WTC11 (cell line): ENCODE measurements around the gene BPIFA2. TPM values are rescaled to one million over a fixed set of nuclear protein-coding genes. Genes with fewer than 3 reads are reported as not detected.

ENCODE experiments used
- ATAC-seq: fragments of 200-7000 bp; cut with Tn5 transposase; 2 replicates; pipeline ENCODE4 v1.10.0; 2021; ENCODE audit warnings: mild to moderate bottlenecking, moderate library complexity
- CTCF ChIA-PET: fragments of 300-600 bp; sonication (Branson Sonifier 250); formaldehyde crosslinking; loops from one replicate; lab custom pipeline; 2021; ENCODE audit warnings: antibody characterized with exemption; lab: Charles Lee
- POLR2A ChIA-PET: fragments of 350-600 bp; sonication (Branson Sonifier 250); formaldehyde crosslinking; loops from one replicate; lab custom pipeline; 2021; ENCODE audit warnings: antibody characterized with exemption; lab: Charles Lee
- DNase-seq: peaks from one replicate; pipeline ENCODE4 v3.0.0; 2021; ENCODE audit warnings: low spot score
- H3K27ac Mint-ChIP-seq: 2 replicates; pipeline ENCODE4 v1.8.0; 2021; ENCODE audit warnings: mixed read lengths
- H3K27me3 Mint-ChIP-seq: 2 replicates; pipeline ENCODE4 v1.8.0; 2021; ENCODE audit warnings: low read depth, mild to moderate bottlenecking, moderate library complexity, mixed read lengths
- H3K36me3 Mint-ChIP-seq: 2 replicates; pipeline ENCODE4 v1.8.0; 2021; ENCODE audit warnings: mixed read lengths
- H3K4me1 Mint-ChIP-seq: 2 replicates; pipeline ENCODE4 v1.8.0; 2022; ENCODE audit warnings: mixed read lengths
- H3K4me3 Mint-ChIP-seq: 2 replicates; pipeline ENCODE4 v1.8.0; 2021; ENCODE audit warnings: mild to moderate bottlenecking, moderate library complexity, mixed read lengths
- H3K9me3 Mint-ChIP-seq: 2 replicates; pipeline ENCODE4 v1.8.0; 2021; ENCODE audit warnings: mixed read lengths
- CBFB ChIP-seq: sonication (generic); formaldehyde crosslinking; IDR thresholded peaks from 2 replicates; pipeline ENCODE4 v1.8.1; 2022; ENCODE audit warnings: mild to moderate bottlenecking, low read depth, missing genetic modification reagents
- EMX1 ChIP-seq: fragments of 250-450 bp; sonication (Bioruptor Pico); IDR thresholded peaks from 2 replicates; pipeline ENCODE4 v1.8.0; 2021; ENCODE audit warnings: mild to moderate bottlenecking
- GABPB1 ChIP-seq: sonication (generic); formaldehyde crosslinking; IDR thresholded peaks from 2 replicates; pipeline ENCODE4 v1.8.1; 2023; ENCODE audit warnings: mild to moderate bottlenecking, missing genetic modification reagents
- IRF1 ChIP-seq: sonication (generic); formaldehyde crosslinking; IDR thresholded peaks from 2 replicates; pipeline ENCODE4 v1.8.0; 2023; ENCODE audit warnings: missing genetic modification reagents
- JAZF1 ChIP-seq: fragments of 250-450 bp; sonication (Bioruptor Pico); IDR thresholded peaks from 2 replicates; pipeline ENCODE4 v1.9.0; 2021; ENCODE audit warnings: moderate library complexity, mild to moderate bottlenecking, inconsistent platforms
- NR2C2 ChIP-seq: sonication (generic); formaldehyde crosslinking; IDR thresholded peaks from 2 replicates; pipeline ENCODE4 v1.8.0; 2022; ENCODE audit warnings: mild to moderate bottlenecking, missing genetic modification reagents
- PRDM15 ChIP-seq: sonication (generic); formaldehyde crosslinking; IDR thresholded peaks from 2 replicates; pipeline ENCODE4 v1.8.0; 2022; ENCODE audit warnings: missing genetic modification reagents
- TP53 ChIP-seq: sonication (generic); formaldehyde crosslinking; IDR thresholded peaks from 2 replicates; pipeline ENCODE4 v1.8.1; 2023; ENCODE audit warnings: mild to moderate bottlenecking, missing genetic modification reagents
- ZNF138 ChIP-seq: sonication (generic); formaldehyde crosslinking; conservative IDR thresholded peaks from 2 replicates; pipeline ENCODE4 v1.8.1; 2022; ENCODE audit warnings: mild to moderate bottlenecking, moderate library complexity, missing genetic modification reagents
- ZNF232 ChIP-seq: sonication (generic); formaldehyde crosslinking; IDR thresholded peaks from 2 replicates; pipeline ENCODE4 v1.8.0; 2022; ENCODE audit warnings: mild to moderate bottlenecking, missing genetic modification reagents
- ZNF423 ChIP-seq: fragments of 250-450 bp; sonication (Bioruptor Pico); IDR thresholded peaks from 2 replicates; pipeline ENCODE4 v2.1.2; 2022; ENCODE audit warnings: mild to moderate bottlenecking, moderate library complexity
- ZNF671 ChIP-seq: fragments of 250-450 bp; sonication (Bioruptor Pico); IDR thresholded peaks from 2 replicates; pipeline ENCODE4 v1.8.0; 2021; ENCODE audit warnings: mild to moderate bottlenecking
- total RNA-seq: library from RNA; stranded (reverse); gene quantifications from 3 replicates; pipeline ENCODE4 v1.2.3, GENCODE V29; 2021
- TF ChIP-seq, protein P1 (sequence below): sonication (generic); formaldehyde crosslinking; IDR thresholded peaks from 2 replicates; pipeline ENCODE4 v1.8.1; 2023; ENCODE audit warnings: mild to moderate bottlenecking, missing genetic modification reagents, moderate library complexity
- TF ChIP-seq, protein P2 (sequence below): sonication (generic); formaldehyde crosslinking; IDR thresholded peaks from 2 replicates; pipeline ENCODE4 v1.8.1; 2023; ENCODE audit warnings: mild to moderate bottlenecking, moderate library complexity, missing genetic modification reagents
- TF ChIP-seq, protein P3 (sequence below): sonication (generic); formaldehyde crosslinking; IDR thresholded peaks from 2 replicates; pipeline ENCODE4 v1.8.1; 2023; ENCODE audit warnings: mild to moderate bottlenecking, missing genetic modification reagents
- TF ChIP-seq, protein P4 (sequence below): fragments of 250-450 bp; sonication (Bioruptor Pico); IDR thresholded peaks from 2 replicates; pipeline ENCODE4 v1.8.0; 2021; ENCODE audit warnings: mild to moderate bottlenecking

BPIFA2 gene
- total RNA-seq, 1 experiment from 2014 or later: not detected

GRCh38 chr20:33199026-33199425, 31.1 kb downstream of the BPIFA2 start (continued):
- TF ChIP-seq PRDM15 (CRISPR knock-in tag) (no peak), NR2C2 (no peak)
- TF ChIP-seq, protein P1, sequence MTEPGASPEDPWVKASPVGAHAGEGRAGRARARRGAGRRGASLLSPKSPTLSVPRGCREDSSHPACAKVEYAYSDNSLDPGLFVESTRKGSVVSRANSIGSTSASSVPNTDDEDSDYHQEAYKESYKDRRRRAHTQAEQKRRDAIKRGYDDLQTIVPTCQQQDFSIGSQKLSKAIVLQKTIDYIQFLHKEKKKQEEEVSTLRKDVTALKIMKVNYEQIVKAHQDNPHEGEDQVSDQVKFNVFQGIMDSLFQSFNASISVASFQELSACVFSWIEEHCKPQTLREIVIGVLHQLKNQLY (CRISPR knock-in tag): no peak
- TF ChIP-seq, protein P2, sequence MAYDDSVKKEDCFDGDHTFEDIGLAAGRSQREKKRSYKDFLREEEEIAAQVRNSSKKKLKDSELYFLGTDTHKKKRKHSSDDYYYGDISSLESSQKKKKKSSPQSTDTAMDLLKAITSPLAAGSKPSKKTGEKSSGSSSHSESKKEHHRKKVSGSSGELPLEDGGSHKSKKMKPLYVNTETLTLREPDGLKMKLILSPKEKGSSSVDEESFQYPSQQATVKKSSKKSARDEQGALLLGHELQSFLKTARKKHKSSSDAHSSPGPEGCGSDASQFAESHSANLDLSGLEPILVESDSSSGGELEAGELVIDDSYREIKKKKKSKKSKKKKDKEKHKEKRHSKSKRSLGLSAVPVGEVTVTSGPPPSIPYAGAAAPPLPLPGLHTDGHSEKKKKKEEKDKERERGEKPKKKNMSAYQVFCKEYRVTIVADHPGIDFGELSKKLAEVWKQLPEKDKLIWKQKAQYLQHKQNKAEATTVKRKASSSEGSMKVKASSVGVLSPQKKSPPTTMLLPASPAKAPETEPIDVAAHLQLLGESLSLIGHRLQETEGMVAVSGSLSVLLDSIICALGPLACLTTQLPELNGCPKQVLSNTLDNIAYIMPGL: no peak

- H3K36me3 Mint-ChIP-seq: no peaks in the 10 kb centered on the region
- H3K27me3 Mint-ChIP-seq: peaks cover 3% of the 10 kb centered on the region; the same call in 1 of the 2 replicates
- H3K9me3 Mint-ChIP-seq: no peaks in the 10 kb centered on the region
- TF ChIP-seq IRF1 (CRISPR knock-in tag) (no peak), GABPB1 (CRISPR knock-in tag) (no peak), ZNF423 (CRISPR knock-in tag) (no peak), CBFB (CRISPR knock-in tag) (no peak), ZNF138 (CRISPR knock-in tag) (no peak), ZNF232 (no peak), JAZF1 (CRISPR knock-in tag) (no peak), ZNF671 (CRISPR knock-in tag) (no peak), TP53 (CRISPR knock-in tag) (no peak), EMX1 (CRISPR knock-in tag) (no peak)
- TF ChIP-seq, protein P3, sequence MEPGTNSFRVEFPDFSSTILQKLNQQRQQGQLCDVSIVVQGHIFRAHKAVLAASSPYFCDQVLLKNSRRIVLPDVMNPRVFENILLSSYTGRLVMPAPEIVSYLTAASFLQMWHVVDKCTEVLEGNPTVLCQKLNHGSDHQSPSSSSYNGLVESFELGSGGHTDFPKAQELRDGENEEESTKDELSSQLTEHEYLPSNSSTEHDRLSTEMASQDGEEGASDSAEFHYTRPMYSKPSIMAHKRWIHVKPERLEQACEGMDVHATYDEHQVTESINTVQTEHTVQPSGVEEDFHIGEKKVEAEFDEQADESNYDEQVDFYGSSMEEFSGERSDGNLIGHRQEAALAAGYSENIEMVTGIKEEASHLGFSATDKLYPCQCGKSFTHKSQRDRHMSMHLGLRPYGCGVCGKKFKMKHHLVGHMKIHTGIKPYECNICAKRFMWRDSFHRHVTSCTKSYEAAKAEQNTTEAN (CRISPR knock-in tag): no peak
- TF ChIP-seq, protein P4, sequence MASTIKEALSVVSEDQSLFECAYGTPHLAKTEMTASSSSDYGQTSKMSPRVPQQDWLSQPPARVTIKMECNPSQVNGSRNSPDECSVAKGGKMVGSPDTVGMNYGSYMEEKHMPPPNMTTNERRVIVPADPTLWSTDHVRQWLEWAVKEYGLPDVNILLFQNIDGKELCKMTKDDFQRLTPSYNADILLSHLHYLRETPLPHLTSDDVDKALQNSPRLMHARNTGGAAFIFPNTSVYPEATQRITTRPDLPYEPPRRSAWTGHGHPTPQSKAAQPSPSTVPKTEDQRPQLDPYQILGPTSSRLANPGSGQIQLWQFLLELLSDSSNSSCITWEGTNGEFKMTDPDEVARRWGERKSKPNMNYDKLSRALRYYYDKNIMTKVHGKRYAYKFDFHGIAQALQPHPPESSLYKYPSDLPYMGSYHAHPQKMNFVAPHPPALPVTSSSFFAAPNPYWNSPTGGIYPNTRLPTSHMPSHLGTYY (CRISPR knock-in tag): no peak
- no peak for ATAC-seq
- ChIA-PET POLR2A (interaction anchor here (0.6 kb wide), 1 partner anchor 26 kb away, joined by 4 read pairs; no protein-coding TSS in a partner anchor), CTCF (interaction anchor here (0.6 kb wide), 1 partner anchor 13 kb away, joined by 4 read pairs; no protein-coding TSS in a partner anchor)
- no peak overlapping the region for H3K27ac Mint-ChIP-seq
- H3K4me3 Mint-ChIP-seq: no peak overlapping the region
- no peaks in the 10 kb centered on the region for H3K4me1 Mint-ChIP-seq
- no peak for DNase-seq
These were observed 34.5 kb downstream of the BPIFA2 start for GRCh38 chr20:33202451-33202850.
